GM20431 (cell line): Measurements from ENCODE around the gene EFCAB5.
"Not testable (repeated sequence)": the region's sequence is repeated elsewhere in the genome, so short reads cannot be mapped to it uniquely, and the experiment has no call there.

Source experiments
- in situ Hi-C: fragments of 300-500 bp; cut with MseI, MboI; formaldehyde crosslinking; loops from one replicate; pipeline ENCODE4 v1.15.0; 2020; ENCODE audit warnings: low sequenced_read_pairs; ENCODE audit not compliant: unreplicated experiment

The EFCAB5 gene

DNA sequence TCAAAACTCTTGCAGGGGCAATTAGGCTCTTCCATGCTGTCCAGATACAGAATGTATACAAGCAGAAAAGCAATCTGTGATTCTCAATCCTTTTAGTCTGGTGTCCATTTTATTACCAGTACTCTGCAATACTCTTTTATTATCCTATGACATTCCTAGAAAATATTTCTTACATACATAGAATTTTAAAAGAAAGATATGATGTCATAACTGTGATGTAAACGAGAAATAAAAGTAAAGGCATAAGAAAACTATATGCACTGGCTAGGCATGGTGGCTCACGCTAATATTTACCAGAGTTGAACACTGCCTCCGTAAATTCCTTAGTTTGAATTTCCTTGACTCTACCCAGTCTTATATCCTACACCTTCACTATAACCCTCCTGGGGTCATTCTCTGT, 55.0 kb downstream of the EFCAB5 start:
- in situ Hi-C loops = no loop called here

DNA sequence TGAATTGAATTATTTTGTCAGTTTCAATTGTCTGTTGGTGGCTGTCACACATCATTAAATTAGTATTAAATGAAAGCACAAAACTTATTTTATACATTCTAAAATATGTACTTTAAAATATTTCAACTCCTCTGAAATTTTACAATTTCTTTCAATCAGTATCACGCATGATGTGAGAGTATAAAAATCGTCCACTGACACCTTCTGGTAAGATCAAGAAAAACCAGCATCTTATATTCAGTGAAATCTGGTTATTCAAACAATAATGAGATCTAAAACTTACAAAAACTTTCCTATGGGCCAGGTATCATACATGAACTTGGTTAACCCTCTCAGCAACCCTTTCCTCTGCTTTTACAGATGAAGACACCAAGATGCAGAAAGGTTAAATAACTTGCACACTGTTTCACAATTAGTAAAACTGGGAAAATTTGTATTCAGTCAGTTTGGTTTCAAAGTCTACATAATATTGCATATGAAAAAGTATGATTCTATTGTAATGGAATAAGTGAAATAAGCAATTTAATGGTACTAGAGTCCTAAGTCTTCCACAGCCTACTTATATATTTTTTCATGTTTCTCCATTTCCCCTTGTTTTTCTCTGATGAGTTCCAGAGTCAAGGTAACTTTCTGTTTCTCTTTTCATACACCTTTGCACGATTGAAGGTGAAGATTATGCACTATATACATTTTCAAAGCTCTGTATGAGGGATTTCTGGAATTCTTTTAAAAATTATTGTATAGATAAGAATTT, 58.7 kb downstream of the EFCAB5 start:
- in situ Hi-C loops = no loop called here

DNA sequence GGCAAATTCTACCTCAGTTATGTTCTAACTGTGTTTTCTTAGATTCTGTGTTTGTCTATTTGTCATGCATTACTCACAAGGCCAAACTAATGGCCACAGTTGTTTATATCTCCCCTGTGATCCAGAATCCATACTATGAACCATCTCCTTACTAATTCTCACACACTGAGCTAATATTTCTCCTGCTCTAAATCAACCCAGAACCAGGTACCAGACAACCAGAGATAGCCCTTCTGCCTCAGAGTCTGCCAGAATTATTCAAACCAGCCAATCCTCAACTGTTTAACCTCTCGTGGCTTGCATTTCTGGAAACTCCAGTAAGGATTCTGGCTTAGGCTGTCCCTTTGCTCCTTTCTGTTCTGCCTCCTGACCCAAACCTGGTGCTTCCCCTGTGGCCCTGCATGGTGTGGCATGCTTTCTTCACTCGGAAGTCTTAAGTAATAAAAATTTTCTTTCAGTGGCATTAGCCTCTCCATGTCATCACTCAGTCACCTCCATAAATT, 59.4 kb downstream of the EFCAB5 start:
- in situ Hi-C loops = no loop called here

DNA sequence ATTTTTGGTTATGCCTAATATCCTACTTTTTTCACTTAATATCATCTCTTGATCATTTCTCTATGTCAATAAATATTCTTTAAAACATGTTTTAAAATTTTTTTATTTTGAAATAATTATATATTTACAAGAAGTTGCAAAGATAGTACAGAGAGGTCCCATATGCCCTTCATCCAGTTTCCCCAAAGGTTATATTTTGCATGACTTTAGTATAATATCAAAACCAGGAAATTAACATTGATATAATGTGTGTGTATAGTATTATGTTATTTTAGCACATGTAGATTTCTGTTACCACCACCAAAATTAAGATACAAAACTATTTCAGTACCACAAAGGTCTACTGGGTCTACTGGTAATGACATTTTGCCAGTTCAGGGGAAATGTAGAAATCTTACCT, 60.7 kb downstream of the EFCAB5 start:
- in situ Hi-C loops = no loop called here

DNA sequence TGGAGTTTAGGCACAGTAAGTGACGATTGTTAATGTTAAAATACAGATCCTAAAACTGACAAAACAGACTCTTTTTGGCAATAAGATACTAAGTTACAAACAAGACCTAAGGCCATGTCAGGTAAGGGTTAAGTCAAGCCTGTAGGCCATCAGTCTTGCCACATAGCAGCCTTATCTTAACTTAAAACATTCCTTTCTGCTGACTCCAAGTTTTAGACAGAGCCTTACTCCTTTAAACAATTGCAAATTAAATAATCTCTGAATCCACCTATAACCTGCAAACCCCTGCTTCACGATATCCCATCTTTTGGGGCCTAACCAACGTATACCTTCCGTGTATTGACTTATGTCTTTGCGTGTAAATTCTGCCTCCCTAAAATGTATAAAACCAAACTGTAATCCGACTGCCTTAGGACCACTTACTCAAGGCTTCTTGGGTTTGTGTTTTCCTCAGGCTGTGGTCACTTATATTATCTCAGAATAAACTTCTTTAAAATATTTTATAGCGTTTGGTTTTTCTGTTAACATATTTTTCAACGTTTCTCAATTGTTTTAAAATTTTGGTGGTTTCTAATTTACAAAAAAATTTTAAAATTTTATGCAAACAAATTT, 64.4 kb downstream of the EFCAB5 start:
- in situ Hi-C loops = no loop called here

DNA sequence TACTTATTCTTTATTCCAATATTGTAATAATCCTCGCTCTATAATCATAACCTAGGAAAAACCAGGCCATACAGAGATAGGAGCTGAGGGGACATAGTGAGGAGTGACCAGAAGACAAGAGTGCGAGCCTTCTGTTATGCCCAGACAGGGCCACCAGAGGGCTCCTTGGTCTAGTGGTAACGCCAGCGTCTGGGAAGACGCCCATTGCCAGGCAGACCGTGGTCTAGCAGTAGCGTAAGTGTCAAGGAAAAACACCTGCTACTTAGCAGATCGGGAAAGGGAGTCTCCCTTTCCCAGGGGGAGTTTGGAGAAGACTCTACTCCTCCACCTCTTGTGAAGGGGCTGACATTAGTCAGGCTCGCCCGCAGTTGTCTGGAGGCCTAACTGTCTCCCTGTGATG, 70.5 kb downstream of the EFCAB5 start:
- in situ Hi-C loops = not testable (repeated sequence)

DNA sequence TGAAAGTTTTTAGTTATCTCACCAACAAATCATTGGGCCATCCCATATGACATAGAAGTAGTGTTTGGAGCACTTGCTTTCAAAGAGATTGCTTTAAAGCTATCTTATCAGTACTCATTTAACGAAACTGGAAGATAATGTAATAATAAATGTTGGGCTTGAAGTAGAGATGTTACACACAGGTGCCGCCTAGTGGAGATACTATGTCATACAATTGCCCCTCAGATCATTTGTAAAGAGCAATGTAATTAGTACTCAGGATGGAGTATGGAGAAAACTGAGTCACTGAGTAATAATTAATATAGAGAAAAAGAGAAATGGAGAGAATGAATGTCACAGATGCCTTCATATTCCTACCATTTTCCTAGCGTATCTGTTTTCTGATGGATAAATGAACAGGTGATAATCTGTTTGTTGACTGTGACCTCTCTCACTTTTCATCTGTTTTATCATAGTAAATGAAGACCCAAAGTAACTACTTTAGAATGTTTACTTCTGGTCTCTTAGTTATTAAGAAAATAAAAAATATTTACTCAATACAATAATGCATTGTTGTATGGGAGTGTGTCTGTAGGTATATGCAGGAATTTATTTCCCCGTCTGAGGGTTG, 80.4 kb downstream of the EFCAB5 start:
- in situ Hi-C loops = no loop called here

DNA sequence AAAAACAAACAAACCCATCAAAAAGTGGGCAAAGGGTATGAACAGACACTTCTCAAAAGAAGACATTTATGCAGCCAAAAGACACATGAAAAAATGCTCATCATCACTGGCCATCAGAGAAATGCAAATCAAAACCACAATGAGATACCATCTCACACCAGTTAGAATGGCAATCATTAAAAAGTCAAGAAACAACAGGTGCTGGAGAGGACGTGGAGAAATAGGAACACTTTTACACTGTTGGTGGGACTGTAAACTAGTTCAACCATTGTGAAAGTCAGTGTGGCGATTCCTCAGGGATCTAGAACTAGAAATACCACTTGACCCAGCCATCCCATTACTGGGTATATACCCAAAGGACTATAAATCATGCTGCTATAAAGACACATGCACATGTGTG, 83.9 kb downstream of the EFCAB5 start:
- in situ Hi-C loops = not testable (repeated sequence)

DNA sequence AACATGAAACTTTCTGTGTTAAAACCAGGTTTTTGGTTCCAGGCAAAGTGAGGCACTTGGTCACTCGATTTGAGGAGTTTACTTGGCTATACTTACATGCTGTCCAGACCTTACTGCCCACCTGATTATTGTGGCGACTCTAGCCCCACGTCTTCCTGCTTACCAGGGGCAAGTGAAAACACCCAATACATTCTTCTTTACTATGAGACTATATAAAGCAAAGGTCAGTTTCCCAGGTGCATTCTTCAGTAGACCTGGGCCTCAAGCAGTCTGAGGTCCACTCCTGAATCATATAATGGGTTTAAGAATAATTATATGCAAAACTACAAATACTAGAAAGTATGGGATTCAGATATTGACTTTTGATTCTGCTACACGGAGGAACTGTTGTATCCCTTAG, 86.2 kb downstream of the EFCAB5 start:
- in situ Hi-C loops = no loop called here

DNA sequence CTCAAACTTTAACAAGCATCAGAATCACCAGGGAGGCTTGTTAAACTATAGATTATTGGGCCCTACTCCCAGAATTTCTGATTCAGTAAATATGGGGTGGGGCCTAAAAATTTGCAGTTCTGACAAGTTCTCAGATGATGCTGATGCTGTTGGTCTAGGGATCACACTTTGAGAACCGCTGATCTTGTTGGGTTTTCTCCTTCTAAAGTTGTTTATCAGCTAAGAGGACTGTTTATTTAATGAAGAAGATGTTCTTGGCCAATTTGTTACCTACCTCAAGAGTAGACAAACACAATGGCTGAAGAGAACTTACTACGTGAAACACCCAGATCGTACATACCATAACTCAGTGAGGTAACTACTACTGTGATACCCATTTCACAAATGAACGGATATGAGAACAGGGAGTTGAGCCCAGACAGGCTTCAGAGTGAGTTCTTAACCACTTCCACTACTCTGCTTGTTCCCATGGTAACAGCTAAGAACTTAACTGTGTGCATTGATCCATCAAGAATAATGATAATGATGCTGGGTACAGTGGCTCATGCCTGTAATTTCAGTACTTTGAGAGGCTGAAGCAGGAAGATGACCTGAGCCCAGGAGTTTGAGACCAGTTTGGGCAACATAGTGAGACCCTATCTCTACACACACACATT, 89.9 kb downstream of the EFCAB5 start:
- in situ Hi-C loops = no loop called here

DNA sequence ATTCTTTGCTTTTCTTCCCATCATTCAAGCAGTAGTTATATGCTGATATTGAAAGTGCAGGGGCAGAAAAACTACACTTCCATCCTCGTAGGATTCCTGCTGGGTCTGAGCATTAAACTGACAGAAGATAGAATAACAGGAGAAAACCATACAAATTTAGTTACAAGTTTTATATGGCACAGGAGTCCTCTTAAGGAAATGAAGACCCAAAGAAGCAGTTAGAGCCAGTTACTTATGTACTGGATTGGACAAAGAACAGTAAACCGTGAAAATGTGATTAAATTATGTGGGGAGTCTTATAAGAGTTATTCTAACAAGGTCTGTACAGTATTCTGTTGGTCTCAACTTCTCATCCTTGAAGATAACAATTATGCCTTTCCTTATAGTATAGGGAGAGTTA, 93.9 kb downstream of the EFCAB5 start:
- in situ Hi-C loops = no loop called here

DNA sequence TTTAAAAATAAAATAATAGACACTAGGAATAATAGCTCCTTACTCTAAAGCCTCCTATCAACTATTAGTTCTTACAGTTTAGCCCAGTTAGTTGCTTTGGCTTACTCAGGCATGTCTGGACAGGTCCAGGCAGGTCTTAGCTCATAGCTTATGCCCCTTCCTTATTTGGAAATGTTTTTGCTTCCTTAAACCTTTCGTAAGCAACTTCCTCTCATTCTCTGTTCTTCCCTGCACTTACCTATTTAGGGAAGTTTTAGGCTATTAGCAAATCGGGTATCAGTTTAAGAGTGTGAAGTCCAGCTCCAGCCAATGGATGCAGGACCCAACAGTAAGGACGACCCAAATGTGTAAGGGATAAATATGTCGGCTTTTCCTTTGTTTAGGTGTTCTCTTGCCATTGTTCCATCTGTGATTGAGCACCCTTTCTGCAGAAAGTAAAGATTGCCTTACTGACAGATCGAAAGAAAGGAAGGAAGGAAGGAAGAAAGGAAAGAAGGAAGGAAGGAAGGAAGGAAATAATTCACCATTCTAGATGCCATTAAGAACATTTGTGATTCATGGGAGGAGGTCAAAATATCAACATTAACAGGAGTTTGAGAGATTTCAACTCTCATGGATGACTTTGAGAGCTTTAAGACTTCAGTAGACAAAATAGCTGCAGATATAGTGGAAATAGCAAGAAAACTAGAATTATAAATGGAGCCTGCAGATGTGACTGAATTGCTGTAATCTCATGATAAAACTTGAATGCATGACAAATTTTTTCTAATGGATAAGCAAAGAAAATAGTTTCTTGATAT, 99.5 kb downstream of the EFCAB5 start:
- in situ Hi-C loops = not testable (repeated sequence)

DNA sequence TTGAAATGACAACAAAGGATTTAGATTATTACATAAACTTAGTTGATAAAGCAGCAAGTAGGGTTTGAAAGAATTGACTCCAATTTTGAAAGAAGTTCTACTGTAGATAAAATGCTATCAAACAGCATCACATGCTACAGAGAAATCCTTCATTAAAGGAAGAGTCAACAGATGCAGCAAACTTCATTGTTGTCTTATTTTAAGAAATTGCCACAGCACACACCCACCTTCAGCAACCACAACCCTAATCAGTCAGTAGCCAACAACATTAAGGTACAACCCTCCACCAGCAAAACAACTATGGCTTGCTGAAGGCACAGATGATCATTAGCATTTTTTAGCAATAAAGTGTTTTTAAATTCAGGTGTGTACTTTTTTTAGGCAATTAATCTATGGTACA, 100.1 kb downstream of the EFCAB5 start:
- in situ Hi-C loops = no loop called here

DNA sequence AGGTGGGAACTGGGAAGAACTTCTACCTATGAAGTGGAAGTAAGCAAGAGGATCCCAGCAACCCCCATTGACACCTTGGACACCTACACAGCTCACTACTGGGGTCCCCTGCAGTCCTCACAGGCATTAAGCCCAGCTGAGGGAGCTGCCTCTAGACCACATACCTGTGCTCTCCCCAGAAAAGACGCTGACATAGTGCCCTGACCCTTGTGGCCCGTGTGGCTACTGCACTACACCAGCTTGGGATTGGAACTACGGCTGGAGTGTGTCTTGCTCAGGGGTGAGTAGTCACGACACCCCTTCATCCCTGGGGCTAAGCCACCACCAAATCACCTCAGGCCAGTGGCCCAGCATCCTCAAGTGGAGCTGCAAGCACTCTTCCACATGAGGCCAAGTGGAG, 120.9 kb downstream of the EFCAB5 start:
- in situ Hi-C loops = no loop called here

DNA sequence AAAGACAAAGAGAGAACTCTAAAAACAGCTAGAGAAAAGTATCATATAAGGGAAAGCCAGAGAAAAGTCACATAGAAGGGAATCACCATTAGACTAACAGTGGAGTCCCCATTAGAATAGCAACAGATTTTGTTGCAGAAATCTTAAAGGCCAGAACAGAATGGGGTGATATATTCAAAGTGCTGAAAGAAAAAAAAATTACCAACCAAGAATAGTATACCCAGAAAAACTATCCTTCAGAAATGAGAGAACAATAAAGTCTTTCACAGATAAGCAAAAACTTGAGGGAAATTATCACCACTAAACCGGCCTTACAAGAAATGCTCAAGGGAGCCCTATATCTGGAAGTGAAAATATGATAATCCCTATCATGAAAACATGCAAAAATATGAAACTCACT, 123.3 kb downstream of the EFCAB5 start:
- in situ Hi-C loops = no loop called here

DNA sequence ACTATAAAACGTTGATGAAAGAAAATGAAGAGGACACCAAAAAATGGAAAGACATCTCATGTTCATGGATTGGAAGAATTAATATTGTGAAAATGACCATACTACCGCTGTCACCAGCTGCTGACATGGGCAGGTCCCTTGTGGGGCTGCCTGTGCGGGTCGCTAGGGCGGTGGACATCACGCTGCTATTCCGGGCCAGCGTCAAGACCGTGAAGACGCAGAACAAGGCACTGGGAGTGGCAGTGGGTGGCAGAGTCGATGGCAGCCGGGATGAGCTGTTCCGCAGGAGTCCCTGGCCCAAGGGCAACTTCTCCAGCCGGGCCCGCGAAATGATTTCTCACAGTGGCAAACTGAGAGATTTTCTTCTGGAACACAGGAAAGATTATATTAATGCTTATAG, 127.0 kb downstream of the EFCAB5 start:
- in situ Hi-C loops = no loop called here

DNA sequence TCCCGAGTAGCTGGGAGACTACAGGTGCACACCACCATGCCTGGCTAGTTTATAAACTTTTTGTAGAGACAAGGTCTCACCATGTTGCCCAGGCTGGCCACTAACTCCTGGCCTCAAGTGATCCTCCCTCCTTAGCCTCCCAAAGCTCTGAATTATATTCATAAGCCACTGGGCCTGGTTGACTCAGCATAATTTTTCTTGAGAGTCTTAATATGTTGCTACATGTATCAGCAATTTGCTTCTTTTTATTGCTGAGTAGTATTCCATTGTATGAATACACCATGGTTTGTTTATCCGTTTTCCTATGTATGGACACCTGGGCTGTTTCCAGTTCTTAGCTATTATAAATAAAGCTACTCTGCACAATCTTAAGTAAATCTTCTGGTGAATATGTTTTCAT, 132.8 kb downstream of the EFCAB5 start:
- in situ Hi-C loops = no loop called here

DNA sequence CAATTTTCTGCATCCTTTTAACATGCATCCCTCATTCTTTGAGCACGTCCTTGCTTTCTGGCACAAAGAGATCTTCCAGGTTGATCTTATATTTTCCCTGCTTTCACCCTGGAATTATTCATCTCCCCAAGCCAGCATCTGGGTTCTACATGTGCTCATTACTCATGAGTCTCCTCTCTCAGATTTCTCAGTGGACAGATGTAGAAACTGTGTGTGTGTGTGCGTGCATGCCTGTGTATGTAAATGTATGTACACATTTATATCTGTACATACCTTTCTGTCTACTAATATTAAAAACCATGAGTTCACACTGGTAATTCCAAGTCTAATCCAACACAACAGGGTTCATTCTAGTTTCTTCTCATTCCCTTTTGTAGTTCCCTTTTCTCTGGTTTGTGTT, 133.3 kb downstream of the EFCAB5 start:
- in situ Hi-C loops = no loop called here

DNA sequence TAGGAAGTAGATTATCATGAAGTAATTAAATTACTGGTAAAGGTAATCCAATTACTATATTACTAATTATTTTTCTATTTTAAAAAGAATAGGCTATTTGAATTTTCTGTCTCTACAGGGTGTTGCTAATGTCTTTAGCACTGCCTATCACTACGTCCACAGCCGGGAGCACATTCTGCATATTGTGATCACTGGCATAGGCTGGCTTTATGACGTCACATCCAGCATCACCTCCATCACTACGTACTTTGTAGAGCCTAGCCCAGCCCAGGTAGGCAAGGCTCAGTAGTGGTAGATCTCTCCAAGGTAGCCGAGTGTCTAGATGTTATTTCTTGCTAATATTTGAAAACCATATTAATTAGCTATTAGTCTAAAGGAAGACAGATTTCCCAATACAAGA, 141.3 kb downstream of the EFCAB5 start:
- in situ Hi-C loops = no loop called here

DNA sequence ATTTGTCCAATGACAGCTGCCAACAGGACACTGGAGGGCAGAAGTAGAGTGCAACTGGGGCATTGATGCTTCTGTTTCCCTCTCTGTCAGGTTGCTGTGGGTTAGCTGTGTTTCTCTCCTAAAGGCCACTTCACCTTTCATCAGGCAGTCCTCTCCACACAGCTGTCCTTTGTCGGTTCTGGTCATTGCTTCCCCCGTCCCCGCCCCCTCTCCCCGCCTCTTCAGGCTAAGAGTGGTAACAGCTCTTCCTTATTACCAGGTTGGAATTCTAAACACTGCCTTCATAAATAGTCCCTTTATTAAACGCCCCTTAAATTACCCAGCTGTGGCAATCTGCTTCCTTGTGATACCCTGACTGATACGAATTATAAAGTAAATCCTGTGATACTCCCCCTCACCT, 143.4 kb downstream of the EFCAB5 start:
- in situ Hi-C loops = no loop called here
